ENCODE data around the gene ZNF222. TPM values are rescaled to one million over a fixed set of nuclear protein-coding genes. Genes with fewer than 3 reads are reported as not detected.

ZNF222 gene
- total RNA-seq, 2 donors from 2014 or later: 1.2 to 2.4 TPM

GRCh38 chr19:44055870-44056269 is 30.7 kb downstream of the ZNF222 start:
- intact Hi-C loops (cut with DNase I): no loop called here
- peaks cover 4% of the 10 kb centered on the region for H3K36me3 ChIP-seq
- no peaks in the 10 kb centered on the region for H3K9me3 ChIP-seq
- TF ChIP-seq, protein P1, sequence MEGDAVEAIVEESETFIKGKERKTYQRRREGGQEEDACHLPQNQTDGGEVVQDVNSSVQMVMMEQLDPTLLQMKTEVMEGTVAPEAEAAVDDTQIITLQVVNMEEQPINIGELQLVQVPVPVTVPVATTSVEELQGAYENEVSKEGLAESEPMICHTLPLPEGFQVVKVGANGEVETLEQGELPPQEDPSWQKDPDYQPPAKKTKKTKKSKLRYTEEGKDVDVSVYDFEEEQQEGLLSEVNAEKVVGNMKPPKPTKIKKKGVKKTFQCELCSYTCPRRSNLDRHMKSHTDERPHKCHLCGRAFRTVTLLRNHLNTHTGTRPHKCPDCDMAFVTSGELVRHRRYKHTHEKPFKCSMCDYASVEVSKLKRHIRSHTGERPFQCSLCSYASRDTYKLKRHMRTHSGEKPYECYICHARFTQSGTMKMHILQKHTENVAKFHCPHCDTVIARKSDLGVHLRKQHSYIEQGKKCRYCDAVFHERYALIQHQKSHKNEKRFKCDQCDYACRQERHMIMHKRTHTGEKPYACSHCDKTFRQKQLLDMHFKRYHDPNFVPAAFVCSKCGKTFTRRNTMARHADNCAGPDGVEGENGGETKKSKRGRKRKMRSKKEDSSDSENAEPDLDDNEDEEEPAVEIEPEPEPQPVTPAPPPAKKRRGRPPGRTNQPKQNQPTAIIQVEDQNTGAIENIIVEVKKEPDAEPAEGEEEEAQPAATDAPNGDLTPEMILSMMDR (IDR thresholded peaks at IDR 0.05): no peak
- DNase-seq: no peak
- no peaks in the 10 kb centered on the region for H3K27me3 ChIP-seq
- no peaks in the 10 kb centered on the region for H3K4me1 ChIP-seq
- no peak overlapping the region for H3K27ac ChIP-seq
- no peak overlapping the region for H3K4me3 ChIP-seq
- no peak overlapping the region for H3K9ac ChIP-seq (ENCODE audit: low read depth in 2 of 2, low read length in 2 of 2)

DNA sequence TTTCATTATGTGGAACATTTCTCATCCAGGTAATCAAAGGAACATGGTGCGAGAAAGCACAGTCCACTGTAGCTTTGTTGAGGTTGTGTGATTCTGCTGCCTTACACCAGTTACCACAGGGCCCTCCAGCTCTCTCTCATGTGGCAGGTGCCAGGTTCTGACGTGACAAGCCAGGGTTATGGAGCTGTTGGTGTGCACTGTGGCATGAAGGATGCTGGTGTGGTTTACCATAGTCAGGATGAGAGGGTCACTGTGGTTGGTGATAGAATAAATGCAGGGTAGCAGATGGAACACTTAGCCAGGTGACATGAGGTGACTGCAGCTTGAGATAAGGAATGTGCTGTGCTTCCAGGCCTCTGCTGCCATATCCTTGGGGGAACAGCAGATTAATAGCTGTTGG is 34.0 kb downstream of the ZNF222 start:
- Histone ChIP-seq H3K9ac (ENCODE audit: low read depth in 2 of 2, low read length in 2 of 2) (no peak overlapping the region), H3K27ac (no peak overlapping the region), H3K4me3 (no peak overlapping the region), H3K9me3 (no peaks in the 10 kb centered on the region), H3K36me3 (peaks cover 4% of the 10 kb centered on the region), H3K27me3 (no peaks in the 10 kb centered on the region), H3K4me1 (no peaks in the 10 kb centered on the region)
- TF ChIP-seq, protein P1 (IDR thresholded peaks at IDR 0.05): no peak
- DNase-seq: no peak
- intact Hi-C loops (cut with DNase I): no loop called here

GRCh38 chr19:44061038-44061437 is 35.9 kb downstream of the ZNF222 start:
- Histone ChIP-seq H3K36me3 (no peaks in the 10 kb centered on the region), H3K9ac (ENCODE audit: low read depth in 2 of 2, low read length in 2 of 2) (no peak overlapping the region), H3K27ac (no peak overlapping the region), H3K9me3 (peaks cover 7% of the 10 kb centered on the region), H3K4me3 (no peak overlapping the region), H3K27me3 (no peaks in the 10 kb centered on the region), H3K4me1 (no peaks in the 10 kb centered on the region)
- DNase-seq: no peak
- TF ChIP-seq, protein P1 (IDR thresholded peaks at IDR 0.05): no peak
- intact Hi-C loops (cut with DNase I): no loop called here

GRCh38 chr19:44066305-44066704 is 41.1 kb downstream of the ZNF222 start:
- Histone ChIP-seq H3K27ac (no peak overlapping the region), H3K36me3 (no peaks in the 10 kb centered on the region)

DNA sequence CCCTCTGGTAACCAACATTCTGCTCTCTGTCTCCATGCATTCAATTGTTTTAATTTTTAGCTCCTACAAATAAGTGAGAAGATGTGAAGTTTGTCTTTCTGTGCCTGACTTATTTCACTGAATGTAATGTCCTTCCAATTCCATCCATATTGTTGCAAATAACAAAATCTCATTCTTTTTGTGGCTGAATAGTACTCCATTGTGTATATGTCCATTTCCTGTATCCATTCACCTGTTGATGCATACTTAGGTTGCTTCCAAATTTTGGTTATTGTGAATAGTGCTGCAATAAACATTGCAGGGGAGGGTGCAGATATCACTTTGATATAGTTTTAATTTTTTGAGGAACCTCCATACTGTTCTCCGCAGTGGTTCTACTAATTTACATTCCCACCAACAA is 44.2 kb downstream of the ZNF222 start:
- no peak overlapping the region for H3K27ac ChIP-seq
- DNase-seq: no peak
- intact Hi-C loops (cut with DNase I): no loop called here

More at GRCh38 chr19:44066305-44066704, 41.1 kb downstream of the ZNF222 start:
- peaks cover 12% of the 10 kb centered on the region for H3K9me3 ChIP-seq
- intact Hi-C loops (cut with DNase I): no loop called here
- H3K9ac ChIP-seq (ENCODE audit: low read depth in 2 of 2, low read length in 2 of 2): no peak overlapping the region
- H3K4me1 ChIP-seq: no peaks in the 10 kb centered on the region
- no peak overlapping the region for H3K4me3 ChIP-seq
- no peaks in the 10 kb centered on the region for H3K27me3 ChIP-seq
- TF ChIP-seq, protein P1 (IDR thresholded peaks at IDR 0.05): no peak
- DNase-seq: no peak

More for the DNA sequence above, 44.2 kb downstream of the ZNF222 start:
- H3K4me1 ChIP-seq: peaks cover 4% of the 10 kb centered on the region
- TF ChIP-seq, protein P1 (IDR thresholded peaks at IDR 0.05): no peak
- H3K9me3 ChIP-seq: peaks cover 12% of the 10 kb centered on the region
- no peak overlapping the region for H3K9ac ChIP-seq (ENCODE audit: low read depth in 2 of 2, low read length in 2 of 2)
- no peaks in the 10 kb centered on the region for H3K36me3 ChIP-seq
- no peaks in the 10 kb centered on the region for H3K27me3 ChIP-seq
- no peak overlapping the region for H3K4me3 ChIP-seq
